PC-9 (cell line): ENCODE results near the gene CLCN1.

ENCODE experiments used
- CTCF ChIP-seq: fragments of 200-600 bp; sonication (generic); conservative IDR thresholded peaks from 2 replicates; pipeline ENCODE4 v1.6.1; 2017; ENCODE audit warnings: mixed run types, antibody characterized with exemption, mild to moderate bottlenecking, moderate library complexity
- EZH2 ChIP-seq: fragments of 200-600 bp; sonication (generic); IDR thresholded peaks from 2 replicates; pipeline ENCODE4 v1.8.0; 2017; ENCODE audit warnings: antibody characterized with exemption, low read depth

DNA sequence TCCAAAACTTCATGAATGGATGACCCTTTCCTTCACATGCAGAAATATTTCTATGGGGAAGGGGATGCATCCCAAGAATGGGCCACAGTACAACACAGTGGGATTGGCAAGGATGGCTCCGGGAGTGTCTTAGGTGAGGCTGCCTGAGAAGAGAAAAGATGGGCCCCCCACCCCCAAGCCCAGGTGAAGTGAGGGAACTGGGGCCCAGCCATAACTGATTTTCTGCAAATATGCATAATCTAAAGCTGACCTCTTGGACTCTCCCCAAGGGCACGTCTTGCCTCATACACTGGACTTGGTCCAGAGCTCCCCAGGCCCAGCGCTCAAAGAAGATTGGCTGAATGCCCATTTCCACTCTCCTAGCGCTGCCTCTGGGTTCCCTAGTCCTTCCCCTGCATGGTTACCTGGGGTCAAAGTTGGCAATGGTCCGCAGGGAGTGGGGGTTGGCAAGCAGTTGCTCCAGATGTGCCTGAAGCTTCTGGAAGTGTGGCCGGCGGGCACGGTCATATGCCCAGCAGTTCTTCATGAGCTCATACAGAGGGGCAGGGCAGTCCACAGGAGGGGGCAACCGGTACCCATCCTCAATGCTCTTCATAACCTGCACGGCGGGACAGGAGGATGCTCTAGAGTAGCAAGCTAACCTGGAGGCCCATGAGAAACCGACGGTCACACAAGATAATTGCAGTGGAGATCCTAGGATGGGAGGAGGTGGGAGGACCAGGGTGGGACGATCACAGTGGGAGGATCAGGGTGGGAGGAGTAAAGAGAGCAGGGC, 77.5 kb downstream of the CLCN1 start:
- TF ChIP-seq CTCF: no peak
- TF ChIP-seq EZH2: no peak
